GM12873 (cell line): Measurements from ENCODE around the gene PHLDB2.

Experiments used
- TF ChIP-seq, protein P1 (sequence below): IDR thresholded peaks from 2 replicates; pipeline ENCODE4 v1.5.1; 2012; ENCODE audit warnings: low read depth, mild to moderate bottlenecking, moderate library complexity, low read length, control low read depth; ENCODE audit not compliant: insufficient read depth; ENCODE audit errors: missing control alignments

Gene PHLDB2

DNA sequence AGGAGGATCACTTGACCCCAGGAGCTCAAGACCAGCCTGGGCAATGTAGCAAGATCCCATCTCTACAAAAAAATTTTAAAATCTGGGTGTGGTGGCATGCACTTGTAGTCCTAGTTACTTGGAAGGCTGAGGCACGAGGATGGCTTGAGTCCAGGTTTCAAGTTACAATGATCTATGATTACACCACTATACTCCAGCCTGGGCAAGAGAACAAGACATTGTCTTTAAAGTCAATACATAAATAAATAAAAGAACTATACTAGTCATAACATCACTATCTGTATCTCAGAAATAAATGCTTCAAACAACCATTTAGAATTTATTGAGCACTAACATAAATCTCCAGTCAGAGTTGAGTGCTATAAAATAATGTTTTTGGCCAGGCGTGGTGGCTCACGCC lies 8.5 kb upstream of the PHLDB2 start:
- TF ChIP-seq, protein P1, sequence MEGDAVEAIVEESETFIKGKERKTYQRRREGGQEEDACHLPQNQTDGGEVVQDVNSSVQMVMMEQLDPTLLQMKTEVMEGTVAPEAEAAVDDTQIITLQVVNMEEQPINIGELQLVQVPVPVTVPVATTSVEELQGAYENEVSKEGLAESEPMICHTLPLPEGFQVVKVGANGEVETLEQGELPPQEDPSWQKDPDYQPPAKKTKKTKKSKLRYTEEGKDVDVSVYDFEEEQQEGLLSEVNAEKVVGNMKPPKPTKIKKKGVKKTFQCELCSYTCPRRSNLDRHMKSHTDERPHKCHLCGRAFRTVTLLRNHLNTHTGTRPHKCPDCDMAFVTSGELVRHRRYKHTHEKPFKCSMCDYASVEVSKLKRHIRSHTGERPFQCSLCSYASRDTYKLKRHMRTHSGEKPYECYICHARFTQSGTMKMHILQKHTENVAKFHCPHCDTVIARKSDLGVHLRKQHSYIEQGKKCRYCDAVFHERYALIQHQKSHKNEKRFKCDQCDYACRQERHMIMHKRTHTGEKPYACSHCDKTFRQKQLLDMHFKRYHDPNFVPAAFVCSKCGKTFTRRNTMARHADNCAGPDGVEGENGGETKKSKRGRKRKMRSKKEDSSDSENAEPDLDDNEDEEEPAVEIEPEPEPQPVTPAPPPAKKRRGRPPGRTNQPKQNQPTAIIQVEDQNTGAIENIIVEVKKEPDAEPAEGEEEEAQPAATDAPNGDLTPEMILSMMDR: no peak

DNA sequence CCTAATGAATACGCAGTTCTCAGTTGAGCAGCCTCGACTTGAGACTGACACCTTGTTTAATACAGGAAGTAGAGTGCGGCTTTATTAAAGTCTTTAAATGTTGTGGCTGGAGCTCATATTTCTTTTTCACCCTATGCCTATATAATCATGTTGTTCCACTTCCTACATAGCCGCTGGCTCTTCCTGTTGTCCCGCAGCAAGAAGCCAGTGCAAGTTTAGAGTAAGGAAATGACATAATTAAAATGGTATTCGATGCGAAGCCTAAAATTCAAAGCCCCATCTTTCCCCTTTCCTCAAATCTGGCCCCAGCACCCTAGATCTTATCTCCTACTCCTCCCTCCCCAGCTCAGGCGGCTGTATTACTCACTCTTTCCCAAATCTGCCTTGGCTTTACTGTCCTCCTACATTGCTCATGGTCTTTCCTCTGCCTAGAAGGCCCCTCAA lies 7.5 kb upstream of the PHLDB2 start:
- TF ChIP-seq, protein P1: no peak

DNA sequence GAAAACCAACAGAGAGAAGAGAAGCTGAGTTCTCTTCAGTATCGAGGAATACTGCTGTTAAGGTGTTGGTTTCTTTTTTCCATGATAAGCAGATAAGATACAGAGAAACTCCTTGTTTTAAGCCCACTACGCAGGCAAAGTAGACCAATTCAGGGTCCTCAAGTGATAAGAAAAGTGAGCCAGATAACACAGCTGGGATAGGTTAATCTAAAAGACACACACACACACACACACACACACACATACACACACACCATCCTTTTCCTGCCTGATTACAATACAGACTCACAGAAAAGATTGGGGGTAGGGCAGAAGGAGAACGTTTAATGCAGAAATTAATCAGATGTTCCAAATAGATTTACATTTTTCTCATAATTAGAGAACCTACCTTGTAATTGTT lies 6.5 kb upstream of the PHLDB2 start:
- TF ChIP-seq, protein P1: no peak

DNA sequence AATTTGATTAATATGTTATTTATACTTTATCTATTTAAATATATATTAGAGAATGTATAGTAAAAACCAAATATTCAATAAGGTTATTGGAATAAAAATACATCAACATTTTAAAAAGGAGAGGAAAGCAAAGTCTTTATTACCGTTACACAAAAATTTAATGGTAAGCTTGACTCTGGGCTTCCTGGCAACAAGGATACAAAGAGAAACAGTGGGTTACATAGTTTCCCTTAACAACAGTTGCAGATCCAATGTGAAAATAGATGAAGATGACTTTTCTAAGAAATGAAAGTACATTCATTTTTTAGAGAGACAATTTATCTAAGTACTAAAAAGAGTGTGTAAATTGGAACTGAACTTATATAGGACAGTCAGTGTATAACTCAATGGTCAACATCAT lies 6.0 kb upstream of the PHLDB2 start:
- TF ChIP-seq, protein P1: no peak

DNA sequence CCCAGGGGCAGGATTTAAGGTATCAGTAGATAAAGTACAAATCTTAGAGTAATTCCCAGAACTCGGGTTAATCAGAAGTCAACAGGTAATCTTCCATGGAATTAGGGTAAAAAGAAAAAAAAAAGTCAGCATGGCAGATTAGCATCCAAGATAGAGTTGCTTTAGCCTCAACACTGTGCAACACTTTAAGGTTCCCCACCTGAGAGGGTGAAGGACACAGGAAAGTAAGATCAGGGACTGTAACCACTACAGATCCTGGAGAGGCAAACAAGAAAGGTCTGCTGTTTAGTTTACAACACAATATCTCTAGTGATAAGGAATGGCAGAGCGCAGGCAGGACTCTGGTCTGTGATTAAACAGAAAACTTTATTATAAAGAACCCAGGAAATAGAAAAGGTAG lies 4.1 kb upstream of the PHLDB2 start:
- TF ChIP-seq, protein P1: no peak

DNA sequence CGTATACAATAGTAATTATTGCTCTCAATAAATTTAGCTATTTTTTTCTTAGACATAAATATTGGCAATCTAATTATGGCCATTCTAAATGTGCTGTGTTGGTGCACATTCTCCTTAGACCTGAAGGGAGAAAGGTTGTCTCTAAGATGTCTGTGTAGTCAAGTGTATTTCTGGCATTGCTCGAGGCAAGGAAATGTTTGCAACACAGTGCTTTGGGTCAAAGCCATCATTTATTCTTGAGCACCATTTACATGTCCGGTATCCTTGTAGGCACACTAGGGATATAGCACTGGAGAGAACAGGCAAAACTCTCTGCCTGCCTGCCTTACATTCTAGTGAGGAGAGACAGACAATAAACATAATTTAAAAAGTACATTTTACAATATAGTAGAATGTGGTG lies 2.6 kb upstream of the PHLDB2 start:
- TF ChIP-seq, protein P1: no peak

DNA sequence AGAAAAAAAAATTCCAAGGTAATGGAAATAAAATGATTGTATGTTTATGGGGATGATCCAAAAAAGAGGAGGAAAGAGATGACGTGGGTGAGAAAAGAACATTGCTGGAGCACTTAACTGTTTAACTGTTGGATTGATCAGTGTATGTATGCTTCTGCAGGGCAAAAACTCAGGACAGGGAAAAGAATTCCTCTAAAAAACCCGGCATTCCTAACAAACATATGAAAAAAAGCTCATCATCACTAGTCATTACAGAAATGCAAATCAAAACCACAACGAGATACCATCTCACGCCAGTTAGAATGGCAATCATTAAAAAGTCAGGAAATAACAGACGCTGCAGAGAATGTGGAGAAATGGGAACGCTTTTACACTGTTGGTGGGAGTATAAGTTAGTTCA lies 1.6 kb upstream of the PHLDB2 start:
- TF ChIP-seq, protein P1: no peak

DNA sequence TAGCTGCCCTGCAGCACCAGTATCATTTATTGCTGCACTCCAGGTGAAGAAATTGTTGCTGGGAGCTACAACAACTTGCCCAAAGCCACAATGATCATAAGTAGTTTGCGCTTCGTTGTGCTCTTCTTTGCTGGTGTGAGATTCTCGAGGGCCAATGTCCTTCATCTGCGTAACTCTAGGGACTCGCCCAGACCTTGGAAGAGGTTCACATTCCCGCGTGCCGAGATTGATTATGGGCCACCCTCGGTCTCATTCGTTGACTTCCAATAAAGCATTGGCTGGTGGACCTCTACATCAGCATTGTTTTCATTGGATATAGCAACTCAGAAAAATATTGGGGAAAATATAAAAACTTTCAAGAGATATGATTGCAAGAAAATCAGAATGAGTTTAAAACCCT lies 423 bp upstream of the PHLDB2 start:
- TF ChIP-seq, protein P1: no peak
